ENCODE results near the gene FANCI.

- TF ChIP-seq GATA3 (IDR thresholded peaks at IDR 0.05; ENCODE audit: low read depth, low read length): no peak
- no peak for TF ChIP-seq GATA2 (IDR thresholded peaks at IDR 0.05; ENCODE audit: low read depth, low read length)
Measured at GRCh38 chr15:89196994-89197393, 46.8 kb upstream of the FANCI start.
